ENCODE results near the gene RNGTT.
A peak's percentile ranks its signal among the peaks of the same experiment; 100 is the strongest.
"Not testable (repeated sequence)": the region's sequence is repeated elsewhere in the genome, so short reads cannot be mapped to it uniquely, and the experiment has no call there.

The RNGTT gene
- 31.8 to 49.2 reads per million in 2 donors for total RNA-seq

DNA sequence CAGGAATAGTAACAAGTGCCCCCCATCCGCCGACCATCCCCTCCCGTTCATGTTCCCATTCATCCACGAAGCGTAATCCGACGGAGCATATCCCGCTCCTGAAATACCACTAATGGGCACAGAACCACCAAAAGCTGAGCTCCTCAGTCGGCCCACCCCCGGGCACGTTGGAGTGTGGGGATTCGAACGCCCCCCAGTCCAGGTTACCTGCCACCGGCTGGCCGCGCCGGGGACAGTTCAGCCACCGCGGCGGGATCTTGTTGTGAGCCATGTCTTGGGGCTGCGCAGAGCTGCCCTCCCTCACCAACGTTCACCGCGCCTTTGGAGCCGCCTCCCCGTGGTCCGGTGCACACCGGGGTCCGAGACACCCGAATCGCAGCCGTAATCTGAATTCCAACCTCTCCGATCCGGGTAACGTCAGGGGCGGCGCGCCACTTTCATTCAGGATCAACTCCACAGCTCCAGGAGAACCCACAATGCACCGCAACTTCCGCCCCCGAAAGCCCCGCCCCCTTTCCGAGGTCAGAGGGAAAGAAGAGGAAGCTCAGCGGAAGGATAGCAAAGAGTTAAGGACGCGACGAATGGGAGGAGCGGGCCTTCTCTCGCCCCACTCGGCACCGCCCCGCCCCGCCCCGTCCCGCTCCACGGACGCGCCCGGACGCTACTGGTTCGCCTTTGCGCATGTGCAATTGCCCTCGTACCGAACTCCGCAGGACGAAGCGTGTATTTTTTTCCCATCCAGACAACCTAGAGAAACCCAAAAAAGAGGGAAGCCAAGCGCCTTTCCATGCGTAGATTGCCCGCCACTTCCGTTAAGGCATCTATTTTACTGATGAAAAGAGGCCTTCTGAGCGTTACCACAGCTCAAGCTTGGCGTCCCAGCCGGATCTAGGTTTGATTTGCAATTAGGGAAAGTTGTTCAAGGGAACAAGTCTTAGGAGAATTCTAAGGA, at the start of gene RNGTT:
TSS of gene RNGTT (minus strand) at position 480 of the 952 bp plus-strand sequence. CDS start at position 271, 209 bp downstream.
- peak; percentile 95 to 98 (median 96) for DNase-seq

- DNase-seq, result no peak
Measured at GRCh38 chr6:89011436-89011835, 48.0 kb upstream of the RNGTT start.

DNA sequence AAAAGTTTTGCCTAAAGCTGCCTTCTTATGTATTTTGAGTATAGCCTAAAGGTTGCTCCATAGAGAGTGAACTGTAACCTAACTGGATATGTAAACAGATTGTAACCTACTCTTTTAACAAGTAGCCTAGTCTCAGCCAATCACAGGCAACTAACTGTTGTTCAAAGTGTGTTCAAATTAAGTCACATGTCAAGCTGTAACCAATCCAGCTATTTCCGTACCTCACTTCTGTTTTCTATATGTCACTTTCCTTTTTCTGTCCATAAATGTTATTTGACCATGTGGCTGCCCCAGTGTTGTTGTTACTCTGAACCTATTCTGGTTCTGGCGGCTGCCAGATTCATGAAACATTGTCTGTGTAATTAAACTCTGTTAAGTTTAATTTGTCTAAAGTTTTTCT, 47.4 kb upstream of the RNGTT start:
- no peak for DNase-seq

GRCh38 chr6:89009624-89010059, 46.2 kb upstream of the RNGTT start:
- DNase-seq, result no peak

DNA sequence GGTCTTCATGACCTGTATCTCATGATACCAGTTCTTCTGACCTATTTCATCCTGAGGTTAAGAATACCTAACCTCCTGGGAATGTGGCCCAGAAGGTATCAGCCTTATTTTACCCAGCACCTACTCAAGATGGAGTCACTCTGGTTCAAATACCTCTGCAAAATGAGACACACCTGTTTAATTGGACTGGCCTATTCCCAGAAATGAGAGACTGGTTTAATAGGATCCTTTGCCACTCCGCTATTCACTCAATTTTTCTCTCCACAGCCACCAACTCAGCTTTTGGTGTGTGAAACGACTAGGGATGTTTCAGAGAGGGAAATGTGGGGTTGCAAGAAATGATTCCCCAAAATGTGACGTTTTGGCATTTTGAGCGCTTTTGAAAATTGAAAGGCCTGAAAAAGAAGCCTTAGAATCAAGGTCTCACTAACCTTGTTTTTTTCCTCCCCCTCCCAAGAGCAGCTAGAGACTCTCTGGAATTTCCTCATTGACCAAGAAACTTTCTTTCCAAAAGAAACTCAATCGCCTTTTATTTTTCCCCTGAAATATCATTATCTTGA, 45.5 kb upstream of the RNGTT start:
- DNase-seq, result no peak

- DNase-seq, result no peak
Measured at GRCh38 chr6:89008001-89008814, 44.8 kb upstream of the RNGTT start.

- DNase-seq, result no peak
Measured at GRCh38 chr6:89007209-89008000, 44.0 kb upstream of the RNGTT start.

GRCh38 chr6:89002523-89002922, 39.1 kb upstream of the RNGTT start:
- DNase-seq, result no peak

- DNase-seq, result no peak
Measured at GRCh38 chr6:88997327-88997726, 33.9 kb upstream of the RNGTT start.

DNA sequence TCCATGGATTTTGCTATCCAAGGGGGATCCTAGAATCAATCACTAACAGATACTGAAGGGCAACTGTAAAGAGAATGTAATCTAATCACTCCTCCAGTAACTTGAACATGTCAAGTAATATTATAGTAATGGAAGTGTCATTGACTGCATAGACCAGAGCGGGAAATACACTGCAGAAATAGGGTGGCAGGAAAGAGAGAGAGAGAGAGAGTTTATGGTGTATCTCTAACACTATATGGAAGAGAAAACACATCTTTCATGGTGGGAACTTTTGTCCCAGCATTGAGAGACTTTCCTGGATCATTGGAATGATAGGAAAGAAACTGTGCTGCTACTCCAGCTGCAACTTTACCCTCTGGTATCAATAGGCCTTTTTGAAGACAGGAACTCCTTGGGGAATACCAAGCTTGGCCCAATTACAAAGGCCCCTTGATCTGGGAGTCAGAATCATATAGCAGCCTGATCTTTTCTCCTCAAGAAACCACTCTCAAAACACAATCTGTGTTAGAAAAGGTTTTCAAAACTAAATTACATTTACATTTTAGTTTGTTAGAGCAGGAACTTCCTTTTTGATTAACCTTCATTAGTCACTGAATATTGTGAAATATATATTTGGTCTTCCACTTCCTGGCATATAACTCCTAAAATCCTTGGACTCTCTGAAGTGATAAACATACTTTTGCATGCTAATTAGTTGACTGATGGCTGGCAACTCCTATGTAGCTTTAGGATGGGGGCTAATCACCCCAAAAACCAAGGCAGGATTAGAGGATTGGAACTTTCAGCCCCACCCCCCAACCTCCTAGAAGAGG, 29.5 kb upstream of the RNGTT start:
- DNase-seq, result no peak

- no peak for DNase-seq
Measured at GRCh38 chr6:88989215-88989614, 25.8 kb upstream of the RNGTT start.

DNA sequence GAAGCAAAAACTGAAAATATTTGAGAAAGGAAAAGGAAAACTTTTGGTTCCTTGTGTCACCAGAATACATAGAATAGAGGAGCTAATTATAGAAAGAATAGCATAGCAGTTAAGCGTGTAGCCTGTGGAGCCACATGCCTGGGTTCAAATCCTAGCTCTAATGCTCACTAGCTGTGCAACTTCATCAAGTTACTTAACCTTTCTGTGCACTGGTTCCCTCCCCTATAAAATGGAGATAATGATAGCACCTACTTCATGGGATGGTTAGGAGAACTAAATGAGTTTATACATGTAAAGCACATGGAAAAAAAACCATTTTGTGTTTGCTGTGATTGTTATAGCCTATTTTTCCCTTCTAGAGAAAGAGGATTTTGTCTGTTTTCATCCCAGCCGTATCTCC, 24.5 kb upstream of the RNGTT start:
- no peak for DNase-seq

GRCh38 chr6:88985901-88986300, 22.5 kb upstream of the RNGTT start:
- DNase-seq, result no peak

DNA sequence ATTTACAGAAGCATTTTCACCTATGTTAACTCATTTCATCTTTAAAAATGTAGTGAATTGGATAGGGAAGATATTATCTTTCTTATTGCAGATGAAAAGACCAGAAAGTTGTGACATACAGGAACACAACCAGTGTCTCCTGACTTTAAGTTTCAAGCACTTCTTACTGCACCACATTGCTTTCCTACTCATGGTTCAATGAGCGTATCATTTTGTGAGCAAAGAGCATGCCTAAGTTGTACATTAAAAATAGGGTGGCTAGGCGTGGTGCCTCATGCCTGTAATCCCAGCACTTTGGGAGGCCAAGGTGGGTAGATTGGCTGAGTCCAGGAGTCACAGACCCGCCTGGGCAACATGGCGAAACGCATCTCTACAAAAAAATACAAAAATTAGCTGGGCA, 21.2 kb upstream of the RNGTT start:
- no peak for DNase-seq

GRCh38 chr6:88984152-88984551, 20.7 kb upstream of the RNGTT start:
- DNase-seq, result no peak

- peak in 1 of 5 experiments; percentile 6 for DNase-seq
Measured at GRCh38 chr6:88983532-88983931, 20.1 kb upstream of the RNGTT start.

DNA sequence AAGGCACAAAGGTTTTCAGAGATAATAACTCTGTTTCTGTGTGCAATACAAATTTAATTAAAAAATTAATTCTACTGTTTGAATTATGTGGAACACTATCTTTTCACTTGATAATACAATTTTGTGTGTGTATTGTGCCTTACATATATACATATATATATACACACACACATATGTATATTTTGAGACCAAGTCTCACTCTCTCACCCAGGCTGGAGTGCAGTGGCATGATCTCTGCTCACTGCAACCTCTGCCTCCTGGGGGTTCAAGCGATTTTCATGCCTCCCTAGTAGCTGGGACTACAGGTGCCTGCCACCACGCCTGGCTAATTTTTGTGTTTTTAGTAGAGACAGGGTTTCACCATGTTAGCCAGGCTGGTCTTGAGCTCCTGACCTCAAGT, 19.7 kb upstream of the RNGTT start:
- not testable (repeated sequence) for DNase-seq

GRCh38 chr6:88982720-88983119, 19.3 kb upstream of the RNGTT start:
- peak in 2 of 5 experiments; percentile 38 to 61 for DNase-seq

- no peak for DNase-seq
Measured at GRCh38 chr6:88975369-88975768, 12.0 kb upstream of the RNGTT start.

DNA sequence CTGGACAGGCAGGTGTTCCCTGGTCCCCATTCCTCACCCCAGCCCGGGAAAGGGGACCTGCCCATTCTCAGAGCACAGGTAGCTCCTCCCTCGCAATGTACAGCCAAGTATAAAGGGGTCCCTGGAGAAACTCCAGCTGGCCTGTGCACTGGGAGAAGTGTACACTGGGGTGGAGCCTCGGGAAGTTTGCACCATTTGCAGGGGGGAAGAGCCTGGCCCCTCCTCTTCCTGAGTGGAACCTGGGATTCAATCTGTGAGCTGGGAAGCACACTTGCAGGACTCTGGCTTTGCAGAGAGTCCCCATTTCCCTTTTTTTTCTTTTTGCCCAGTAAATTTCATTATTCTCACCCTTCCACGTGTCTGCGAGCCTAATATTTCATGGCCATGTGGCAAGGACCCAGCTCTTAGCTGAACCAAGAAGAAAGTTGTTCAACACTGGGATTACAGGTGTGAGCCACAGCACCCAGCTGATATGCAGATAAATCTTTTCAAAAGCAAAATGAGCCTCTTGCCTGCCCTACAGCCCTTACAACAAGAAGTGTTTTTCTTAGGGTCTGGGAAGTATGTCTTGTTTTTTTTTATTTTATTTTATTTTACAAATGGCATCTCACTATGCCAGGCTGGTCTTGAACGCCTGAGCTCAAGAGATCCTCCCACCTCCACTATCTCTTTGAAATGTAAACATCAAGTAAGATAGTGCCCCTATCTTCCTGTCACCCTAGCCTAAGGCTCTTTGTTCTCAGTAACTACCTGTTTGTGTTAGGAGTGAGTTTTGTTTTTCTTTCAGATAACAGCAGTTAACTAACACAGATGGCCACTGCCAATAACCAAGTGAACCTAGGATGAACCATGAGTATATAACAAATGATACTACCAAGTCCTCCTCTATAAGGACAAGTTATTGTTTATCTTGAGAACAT, 9.3 kb upstream of the RNGTT start:
- DNase-seq, result no peak

Measured in T-helper 2 cell (primary cell).